Upper lobe of left lung (tissue), 4 donors: ENCODE results near the gene CRYBG2.

Source experiments
- EP300 ChIP-seq, 4 donors: sonication (generic); formaldehyde crosslinking; IDR thresholded peaks; one replicate each; pipeline ENCODE4 v1.5.1; 2017; ENCODE audit warnings: antibody characterized with exemption in 4 of 4, control low read depth in 2 of 4
- TF ChIP-seq, protein P1 (sequence below), 6 experiments: fragments of 450-650 bp in 4 of 6; fragments of 200-600 bp in 2 of 6; sonication (generic) in 2 of 6; IDR thresholded peaks; one replicate each; pipeline ENCODE4 v1.5.1; 2016 to 2019; ENCODE audit warnings: antibody characterized with exemption in 6 of 6

DNA sequence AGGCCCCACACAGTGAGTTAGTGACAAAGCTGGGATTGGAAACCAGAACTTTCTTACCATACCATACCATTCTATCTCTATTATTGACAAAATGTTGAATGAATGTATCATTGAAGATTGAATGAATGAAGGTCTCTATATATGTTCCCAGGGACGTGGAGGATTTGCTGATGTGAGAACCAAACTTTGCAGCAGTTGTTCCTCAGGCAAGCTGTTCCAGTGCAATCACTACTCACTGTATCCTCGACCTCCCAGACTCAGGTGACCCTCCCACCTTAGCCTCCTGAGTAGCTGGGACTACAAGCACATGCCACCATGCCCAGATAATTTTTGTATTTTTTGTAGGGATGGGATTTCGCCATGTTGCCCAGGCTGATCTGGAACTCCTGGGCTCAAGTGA lies 45.1 kb upstream of the CRYBG2 start:
- TF ChIP-seq, protein P1, sequence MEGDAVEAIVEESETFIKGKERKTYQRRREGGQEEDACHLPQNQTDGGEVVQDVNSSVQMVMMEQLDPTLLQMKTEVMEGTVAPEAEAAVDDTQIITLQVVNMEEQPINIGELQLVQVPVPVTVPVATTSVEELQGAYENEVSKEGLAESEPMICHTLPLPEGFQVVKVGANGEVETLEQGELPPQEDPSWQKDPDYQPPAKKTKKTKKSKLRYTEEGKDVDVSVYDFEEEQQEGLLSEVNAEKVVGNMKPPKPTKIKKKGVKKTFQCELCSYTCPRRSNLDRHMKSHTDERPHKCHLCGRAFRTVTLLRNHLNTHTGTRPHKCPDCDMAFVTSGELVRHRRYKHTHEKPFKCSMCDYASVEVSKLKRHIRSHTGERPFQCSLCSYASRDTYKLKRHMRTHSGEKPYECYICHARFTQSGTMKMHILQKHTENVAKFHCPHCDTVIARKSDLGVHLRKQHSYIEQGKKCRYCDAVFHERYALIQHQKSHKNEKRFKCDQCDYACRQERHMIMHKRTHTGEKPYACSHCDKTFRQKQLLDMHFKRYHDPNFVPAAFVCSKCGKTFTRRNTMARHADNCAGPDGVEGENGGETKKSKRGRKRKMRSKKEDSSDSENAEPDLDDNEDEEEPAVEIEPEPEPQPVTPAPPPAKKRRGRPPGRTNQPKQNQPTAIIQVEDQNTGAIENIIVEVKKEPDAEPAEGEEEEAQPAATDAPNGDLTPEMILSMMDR (IDR thresholded peaks at IDR 0.05): no peak
- no peak for TF ChIP-seq EP300 (IDR thresholded peaks at IDR 0.05)
